ENCODE data around the gene SERPINA5. TPM values are rescaled to one million over a fixed set of nuclear protein-coding genes. Genes with fewer than 3 reads are reported as not detected.

The SERPINA5 gene
- total and polyA plus RNA-seq, 4 experiments from 2014 or later = not detected

GRCh38 chr14:94614802-94615201, 33.6 kb downstream of the SERPINA5 start:
- intact Hi-C loops (cut with micrococcal nuclease) = no loop called here
- no peaks in the 10 kb centered on the region for H3K4me1 Mint-ChIP-seq
- Histone ChIP-seq H3K27ac (ENCODE audit: low read depth, low read length) (no peak overlapping the region), H3K27me3 (ENCODE audit: insufficient read depth, low read length) (no peaks in the 10 kb centered on the region), H3K9me3 (ENCODE audit: control insufficient read depth in 1 of 2, low read length in 2 of 2) (peaks cover 0 to 6% of the 10 kb centered on the region in 2 donors), H3K36me3 (ENCODE audit: insufficient read depth, low read length) (no peaks in the 10 kb centered on the region), H3K4me3 (ENCODE audit: low read length in 2 of 2) (no peak overlapping the region), H3K4me1 (ENCODE audit: insufficient read depth, low read length) (no peaks in the 10 kb centered on the region)
- peaks cover 6 to 29% (median 17%) of the 10 kb centered on the region in 8 donors for H3K9me3 Mint-ChIP-seq
- H3K36me3 Mint-ChIP-seq = no peaks in the 10 kb centered on the region
- ChIA-PET CTCF (ENCODE audit: partially characterized antibody) (no interaction called here), POLR2A (ENCODE audit: partially characterized antibody) (no interaction called here)
- H3K27ac Mint-ChIP-seq = no peak overlapping the region
- no peak for DNase-seq
- no peak overlapping the region for H3K4me3 Mint-ChIP-seq
- peaks cover 2% of the 10 kb centered on the region in 2 donors for H3K27me3 Mint-ChIP-seq

GRCh38 chr14:94615254-94615653, 34.0 kb downstream of the SERPINA5 start:
- Histone ChIP-seq H3K36me3 (ENCODE audit: insufficient read depth, low read length) (no peaks in the 10 kb centered on the region), H3K27me3 (ENCODE audit: insufficient read depth, low read length) (no peaks in the 10 kb centered on the region), H3K9me3 (ENCODE audit: control insufficient read depth in 1 of 2, low read length in 2 of 2) (peaks cover 0 to 6% of the 10 kb centered on the region in 2 donors), H3K4me3 (ENCODE audit: low read length in 2 of 2) (no peak overlapping the region), H3K4me1 (ENCODE audit: insufficient read depth, low read length) (no peaks in the 10 kb centered on the region), H3K27ac (ENCODE audit: low read depth, low read length) (no peak overlapping the region)
- intact Hi-C loops (cut with micrococcal nuclease) = no loop called here
- peaks cover 2% of the 10 kb centered on the region in 2 donors for H3K27me3 Mint-ChIP-seq
- H3K36me3 Mint-ChIP-seq = no peaks in the 10 kb centered on the region
- DNase-seq = no peak
- ChIA-PET CTCF (ENCODE audit: partially characterized antibody) (no interaction called here), POLR2A (ENCODE audit: partially characterized antibody) (no interaction called here)
- H3K27ac Mint-ChIP-seq = no peak overlapping the region
- H3K4me3 Mint-ChIP-seq = no peak overlapping the region
- H3K4me1 Mint-ChIP-seq = no peaks in the 10 kb centered on the region
- H3K9me3 Mint-ChIP-seq = peaks cover 6 to 31% (median 18%) of the 10 kb centered on the region in 8 donors

- no peaks in the 10 kb centered on the region for H3K27me3 ChIP-seq (ENCODE audit: insufficient read depth, low read length)
- ChIA-PET CTCF (ENCODE audit: partially characterized antibody) (no interaction called here), POLR2A (ENCODE audit: partially characterized antibody) (no interaction called here)
- Mint-ChIP-seq H3K36me3 (no peaks in the 10 kb centered on the region), H3K27ac (no peak overlapping the region), H3K9me3 (peaks cover 6 to 31% (median 18%) of the 10 kb centered on the region in 8 donors), H3K4me3 (no peak overlapping the region), H3K4me1 (no peaks in the 10 kb centered on the region), H3K27me3 (peaks cover 2% of the 10 kb centered on the region in 2 donors)
- intact Hi-C loops (cut with micrococcal nuclease) = no loop called here
- H3K27ac ChIP-seq (ENCODE audit: low read depth, low read length) = no peak overlapping the region
- no peak overlapping the region for H3K4me3 ChIP-seq (ENCODE audit: low read length in 2 of 2)
- DNase-seq = no peak
- no peaks in the 10 kb centered on the region for H3K36me3 ChIP-seq (ENCODE audit: insufficient read depth, low read length)
- no peaks in the 10 kb centered on the region for H3K4me1 ChIP-seq (ENCODE audit: insufficient read depth, low read length)
- peaks cover 0 to 6% of the 10 kb centered on the region in 2 donors for H3K9me3 ChIP-seq (ENCODE audit: control insufficient read depth in 1 of 2, low read length in 2 of 2)
Observed at GRCh38 chr14:94615823-94616570, 34.8 kb downstream of the SERPINA5 start.

GRCh38 chr14:94617366-94617941, 36.2 kb downstream of the SERPINA5 start:
- peaks cover 0 to 6% of the 10 kb centered on the region in 2 donors for H3K9me3 ChIP-seq (ENCODE audit: control insufficient read depth in 1 of 2, low read length in 2 of 2)
- ChIA-PET POLR2A (ENCODE audit: partially characterized antibody) (no interaction called here), CTCF (ENCODE audit: partially characterized antibody) (no interaction called here)
- Mint-ChIP-seq H3K36me3 (no peaks in the 10 kb centered on the region), H3K27me3 (peaks cover 2 to 5% of the 10 kb centered on the region in 2 donors), H3K4me1 (no peaks in the 10 kb centered on the region), H3K4me3 (no peak overlapping the region), H3K9me3 (peaks cover 6 to 31% (median 18%) of the 10 kb centered on the region in 8 donors), H3K27ac (no peak overlapping the region)
- no peaks in the 10 kb centered on the region for H3K27me3 ChIP-seq (ENCODE audit: insufficient read depth, low read length)
- intact Hi-C loops (cut with micrococcal nuclease) = no loop called here
- no peaks in the 10 kb centered on the region for H3K36me3 ChIP-seq (ENCODE audit: insufficient read depth, low read length)
- H3K4me1 ChIP-seq (ENCODE audit: insufficient read depth, low read length) = no peaks in the 10 kb centered on the region
- no peak overlapping the region for H3K27ac ChIP-seq (ENCODE audit: low read depth, low read length)
- DNase-seq = no peak
- H3K4me3 ChIP-seq (ENCODE audit: low read length in 2 of 2) = no peak overlapping the region

GRCh38 chr14:94617988-94618822, 37.0 kb downstream of the SERPINA5 start:
- ChIA-PET CTCF (ENCODE audit: partially characterized antibody) (no interaction called here), POLR2A (ENCODE audit: partially characterized antibody) (no interaction called here)
- Histone ChIP-seq H3K36me3 (ENCODE audit: insufficient read depth, low read length) (no peaks in the 10 kb centered on the region), H3K27me3 (ENCODE audit: insufficient read depth, low read length) (no peaks in the 10 kb centered on the region), H3K27ac (ENCODE audit: low read depth, low read length) (no peak overlapping the region), H3K4me1 (ENCODE audit: insufficient read depth, low read length) (no peaks in the 10 kb centered on the region), H3K9me3 (ENCODE audit: control insufficient read depth in 1 of 2, low read length in 2 of 2) (peaks cover 0 to 6% of the 10 kb centered on the region in 2 donors), H3K4me3 (ENCODE audit: low read length in 2 of 2) (no peak overlapping the region)
- peaks cover 6 to 31% (median 18%) of the 10 kb centered on the region in 8 donors for H3K9me3 Mint-ChIP-seq
- H3K36me3 Mint-ChIP-seq = no peaks in the 10 kb centered on the region
- no peaks in the 10 kb centered on the region for H3K4me1 Mint-ChIP-seq
- no peak overlapping the region for H3K4me3 Mint-ChIP-seq
- H3K27ac Mint-ChIP-seq = no peak overlapping the region
- intact Hi-C loops (cut with micrococcal nuclease) = no loop called here
- H3K27me3 Mint-ChIP-seq = peaks cover 0 to 7% of the 10 kb centered on the region in 2 donors
- no peak for DNase-seq

GRCh38 chr14:94619297-94619696, 38.1 kb downstream of the SERPINA5 start:
- peaks cover 0 to 10% of the 10 kb centered on the region in 2 donors for H3K27me3 Mint-ChIP-seq
- no peaks in the 10 kb centered on the region for H3K36me3 Mint-ChIP-seq
- Histone ChIP-seq H3K4me1 (ENCODE audit: insufficient read depth, low read length) (no peaks in the 10 kb centered on the region), H3K36me3 (ENCODE audit: insufficient read depth, low read length) (no peaks in the 10 kb centered on the region), H3K4me3 (ENCODE audit: low read length in 2 of 2) (no peak overlapping the region), H3K9me3 (ENCODE audit: control insufficient read depth in 1 of 2, low read length in 2 of 2) (peaks cover 0 to 6% of the 10 kb centered on the region in 2 donors), H3K27me3 (ENCODE audit: insufficient read depth, low read length) (no peaks in the 10 kb centered on the region), H3K27ac (ENCODE audit: low read depth, low read length) (no peak overlapping the region)
- DNase-seq = no peak
- POLR2A ChIA-PET (ENCODE audit: partially characterized antibody) = no interaction called here
- CTCF ChIA-PET (ENCODE audit: partially characterized antibody) = no interaction called here
- H3K4me3 Mint-ChIP-seq = no peak overlapping the region
- no peak overlapping the region for H3K27ac Mint-ChIP-seq
- peaks cover 6 to 31% (median 18%) of the 10 kb centered on the region in 8 donors for H3K9me3 Mint-ChIP-seq
- no peaks in the 10 kb centered on the region for H3K4me1 Mint-ChIP-seq
- intact Hi-C loops (cut with micrococcal nuclease) = no loop called here

GRCh38 chr14:94620597-94620996, 39.4 kb downstream of the SERPINA5 start:
- Histone ChIP-seq H3K9me3 (ENCODE audit: control insufficient read depth in 1 of 2, low read length in 2 of 2) (peaks cover 0 to 6% of the 10 kb centered on the region in 2 donors), H3K4me1 (ENCODE audit: insufficient read depth, low read length) (no peaks in the 10 kb centered on the region), H3K27me3 (ENCODE audit: insufficient read depth, low read length) (no peaks in the 10 kb centered on the region), H3K4me3 (ENCODE audit: low read length in 2 of 2) (no peak overlapping the region), H3K27ac (ENCODE audit: low read depth, low read length) (no peak overlapping the region), H3K36me3 (ENCODE audit: insufficient read depth, low read length) (no peaks in the 10 kb centered on the region)
- intact Hi-C loops (cut with micrococcal nuclease) = no loop called here
- POLR2A ChIA-PET (ENCODE audit: partially characterized antibody) = no interaction called here
- Mint-ChIP-seq H3K4me1 (no peaks in the 10 kb centered on the region), H3K27ac (no peak overlapping the region), H3K27me3 (peaks cover 0 to 10% of the 10 kb centered on the region in 2 donors), H3K9me3 (peaks cover 6 to 31% (median 18%) of the 10 kb centered on the region in 8 donors), H3K4me3 (no peak overlapping the region), H3K36me3 (no peaks in the 10 kb centered on the region)
- CTCF ChIA-PET (ENCODE audit: partially characterized antibody) = no interaction called here
- no peak for DNase-seq

All from CD4-positive, alpha-beta memory T cell (primary cell).